Activated B cell treated with CpG ODN at 0.5 μM for 24 hours (primary cell): ENCODE data around the gene TGFBR2. TPM values are rescaled to one million over a fixed set of nuclear protein-coding genes. Genes with fewer than 3 reads are reported as not detected.

Experiments used
- ATAC-seq: fragments of 200-7000 bp; cut with Tn5 transposase; one replicate; pipeline ENCODE4 v1.10.0; 2021; ENCODE audit warnings: low read depth, mild to moderate bottlenecking, moderate library complexity
- CTCF ChIA-PET: fragments of 350-600 bp; sonication (Branson Sonifier 250); formaldehyde crosslinking; loops from one replicate; lab custom pipeline; 2021; ENCODE audit warnings: antibody characterized with exemption; lab: Charles Lee
- POLR2A ChIA-PET: fragments of 350-600 bp; sonication (Branson Sonifier 250); formaldehyde crosslinking; loops from one replicate; lab custom pipeline; 2021; ENCODE audit warnings: antibody characterized with exemption; lab: Charles Lee
- DNase-seq: peaks from one replicate; pipeline ENCODE4 v3.0.0; 2022
- H3K27ac Mint-ChIP-seq: one replicate; pipeline ENCODE4 v1.8.0; 2020; ENCODE audit warnings: mixed read lengths
- H3K27me3 Mint-ChIP-seq: one replicate; pipeline ENCODE4 v1.8.0; 2021; ENCODE audit warnings: mixed read lengths
- H3K36me3 Mint-ChIP-seq: one replicate; pipeline ENCODE4 v1.8.0; 2021; ENCODE audit warnings: low read depth, mixed read lengths
- H3K4me1 Mint-ChIP-seq: one replicate; pipeline ENCODE4 v1.8.0; 2021; ENCODE audit warnings: mixed read lengths
- H3K4me3 Mint-ChIP-seq: one replicate; pipeline ENCODE4 v1.8.0; 2020; ENCODE audit warnings: mild to moderate bottlenecking, mixed read lengths
- H3K9me3 Mint-ChIP-seq: one replicate; pipeline ENCODE4 v1.8.0; 2020; ENCODE audit warnings: mixed read lengths
- CTCF ChIP-seq: fragments of 200-600 bp; IDR thresholded peaks from one replicate; pipeline ENCODE4 v1.8.0; 2022; ENCODE audit warnings: antibody characterized with exemption, mild to moderate bottlenecking
- intact Hi-C: fragments of 100-400 bp; cut with micrococcal nuclease; formaldehyde crosslinking; loops from one replicate; pipeline ENCODE4 v1.15.1; 2024
- total RNA-seq: library from RNA; stranded (reverse); gene quantifications from 2 replicates; pipeline ENCODE4 v1.2.3, GENCODE V29; 2022

Gene TGFBR2
- total RNA-seq, 1 donor from 2014 or later, result 104 TPM

GRCh38 chr3:30577788-30578187, 28.6 kb upstream of the TGFBR2 start:
- ChIA-PET CTCF (interaction anchor here (0.8 kb wide), 1 partner anchor 26 kb away, joined by 3 read pairs; no protein-coding TSS in a partner anchor), POLR2A (no interaction called here)
- DNase-seq (no peak), ATAC-seq (peak; percentile 21)
- peaks cover 27% of the 10 kb centered on the region for H3K4me1 Mint-ChIP-seq
- no peak overlapping the region for H3K4me3 Mint-ChIP-seq
- no peak overlapping the region for H3K27ac Mint-ChIP-seq
- intact Hi-C loops, result no loop called here
- no peaks in the 10 kb centered on the region for H3K27me3 Mint-ChIP-seq
- H3K36me3 Mint-ChIP-seq, result no peaks in the 10 kb centered on the region
- H3K9me3 Mint-ChIP-seq, result peaks cover 3% of the 10 kb centered on the region
- no peak for TF ChIP-seq CTCF

- Mint-ChIP-seq H3K27ac (no peak overlapping the region), H3K36me3 (no peaks in the 10 kb centered on the region), H3K27me3 (no peaks in the 10 kb centered on the region), H3K9me3 (no peaks in the 10 kb centered on the region), H3K4me1 (peaks cover 27% of the 10 kb centered on the region), H3K4me3 (no peak overlapping the region)
- no peak for TF ChIP-seq CTCF
- POLR2A ChIA-PET, result interaction anchor here (1.3 kb wide), 1 partner anchor 101 kb away, joined by 4 read pairs; no protein-coding TSS in a partner anchor
- CTCF ChIA-PET, result interaction anchor here (0.8 kb wide), 1 partner anchor 27 kb away, joined by 3 read pairs; no protein-coding TSS in a partner anchor
- intact Hi-C loops, result no loop called here
- ATAC-seq (no peak), DNase-seq (no peak)
Observed at GRCh38 chr3:30578479-30578878, 27.9 kb upstream of the TGFBR2 start.

- ChIA-PET CTCF (no interaction called here), POLR2A (interaction anchor here (0.5 to 1.3 kb wide), 2 partner anchors 64 to 102 kb away, joined by 3 to 4 read pairs; no protein-coding TSS in a partner anchor)
- no peaks in the 10 kb centered on the region for H3K36me3 Mint-ChIP-seq
- no peaks in the 10 kb centered on the region for H3K27me3 Mint-ChIP-seq
- H3K4me1 Mint-ChIP-seq, result peaks cover 27% of the 10 kb centered on the region
- DNase-seq (no peak), ATAC-seq (peak; percentile 61)
- TF ChIP-seq CTCF, result no peak
- no peak overlapping the region for H3K4me3 Mint-ChIP-seq
- H3K27ac Mint-ChIP-seq, result no peak overlapping the region
- intact Hi-C loops, result no loop called here
- no peaks in the 10 kb centered on the region for H3K9me3 Mint-ChIP-seq
Observed at GRCh38 chr3:30578986-30579579, 27.3 kb upstream of the TGFBR2 start.

GRCh38 chr3:30581067-30581585, 25.3 kb upstream of the TGFBR2 start:
- H3K9me3 Mint-ChIP-seq, result no peaks in the 10 kb centered on the region
- ChIA-PET POLR2A (no interaction called here), CTCF (no interaction called here)
- peaks cover 27% of the 10 kb centered on the region for H3K4me1 Mint-ChIP-seq
- H3K4me3 Mint-ChIP-seq, result no peak overlapping the region
- no peaks in the 10 kb centered on the region for H3K27me3 Mint-ChIP-seq
- no peak for TF ChIP-seq CTCF
- intact Hi-C loops, result no loop called here
- ATAC-seq (no peak), DNase-seq (no peak)
- no peaks in the 10 kb centered on the region for H3K36me3 Mint-ChIP-seq
- no peak overlapping the region for H3K27ac Mint-ChIP-seq

- intact Hi-C loops, result loop anchor here (2.0 kb wide), 1 partner anchor 17 kb away; no protein-coding TSS in a partner anchor
- no peak for DNase-seq
- Mint-ChIP-seq H3K9me3 (no peaks in the 10 kb centered on the region), H3K4me1 (peaks cover 25% of the 10 kb centered on the region), H3K27ac (no peak overlapping the region), H3K36me3 (no peaks in the 10 kb centered on the region), H3K4me3 (no peak overlapping the region), H3K27me3 (no peaks in the 10 kb centered on the region)
- CTCF ChIA-PET, result no interaction called here
- no peak for TF ChIP-seq CTCF
- no peak for ATAC-seq
- POLR2A ChIA-PET, result no interaction called here
Observed at GRCh38 chr3:30581982-30582381, 24.4 kb upstream of the TGFBR2 start.
